DND-41 (cell line): ENCODE measurements around the gene CACNB1.

ENCODE experiments used
- ATAC-seq: fragments of 200-7000 bp; cut with Tn5 transposase; 3 replicates; pipeline ENCODE4 v1.9.1; 2021; ENCODE audit warnings: low read depth; ENCODE audit not compliant: insufficient read depth
- DNase-seq: peaks from one replicate; pipeline ENCODE4 v3.0.0-alpha.2; 2020
- H2AFZ ChIP-seq: 2 replicates; pipeline ENCODE4 v1.6.0; 2012; ENCODE audit warnings: low read depth, low read length
- H3K27ac ChIP-seq: 2 replicates; pipeline ENCODE4 v1.5.1; 2012; ENCODE audit warnings: low read length, inconsistent platforms
- H3K27me3 ChIP-seq: fragments of 200-600 bp; sonication (generic); 2 replicates; pipeline ENCODE4 v1.6.0; 2012; ENCODE audit warnings: low read length, mild to moderate bottlenecking, inconsistent platforms; ENCODE audit not compliant: insufficient read depth, poor library complexity
- H3K36me3 ChIP-seq: 2 replicates; pipeline ENCODE4 v1.5.1; 2012; ENCODE audit warnings: low read length, inconsistent platforms; ENCODE audit not compliant: insufficient read depth
- H3K4me1 ChIP-seq: 2 replicates; pipeline ENCODE4 v1.5.1; 2012; ENCODE audit warnings: mild to moderate bottlenecking, low read length; ENCODE audit not compliant: insufficient read depth
- H3K4me2 ChIP-seq: 2 replicates; pipeline ENCODE4 v1.6.0; 2012; ENCODE audit warnings: mild to moderate bottlenecking, moderate library complexity, low read length, inconsistent platforms; ENCODE audit not compliant: insufficient read depth
- H3K4me3 ChIP-seq, 2 experiments: fragments of 200-600 bp in 1 of 2; shearing (Covaris generic) in 1 of 2; 2 replicates each; pipeline ENCODE4 v1.5.1; 2012 to 2016; ENCODE audit warnings: inconsistent platforms in 2 of 2, low read length in 2 of 2, mild to moderate bottlenecking in 2 of 2, low read depth in 1 of 2, moderate library complexity in 1 of 2
- H3K79me2 ChIP-seq: 2 replicates; pipeline ENCODE4 v1.6.0; 2012; ENCODE audit warnings: low read length, inconsistent platforms; ENCODE audit not compliant: insufficient read depth
- H3K9ac ChIP-seq: 2 replicates; pipeline ENCODE4 v1.6.0; 2012; ENCODE audit warnings: low read depth, mild to moderate bottlenecking, inconsistent platforms, low read length, moderate library complexity
- H3K9me3 ChIP-seq: 2 replicates; pipeline ENCODE4 v1.5.1; 2012; ENCODE audit warnings: low read length, moderate library complexity, mild to moderate bottlenecking, inconsistent platforms; ENCODE audit not compliant: insufficient read depth, severe bottlenecking
- H4K20me1 ChIP-seq: 2 replicates; pipeline ENCODE4 v1.6.0; 2012; ENCODE audit warnings: low read length; ENCODE audit not compliant: insufficient read depth
- CTCF ChIP-seq: IDR thresholded peaks from 2 replicates; pipeline ENCODE4 v1.5.1; 2012; ENCODE audit warnings: borderline replicate concordance, low read length, moderate library complexity, mild to moderate bottlenecking; ENCODE audit not compliant: poor library complexity, severe bottlenecking; ENCODE audit errors: extremely low read depth
- EZH2 ChIP-seq: IDR thresholded peaks from 3 replicates; pipeline ENCODE4 v1.6.1; 2012; ENCODE audit warnings: borderline replicate concordance, low read depth, mild to moderate bottlenecking, moderate library complexity, low read length, inconsistent platforms; ENCODE audit not compliant: severe bottlenecking

CACNB1 gene

GRCh38 chr17:39125143-39125875 lies 72.2 kb downstream of the CACNB1 start:
- Histone ChIP-seq H3K4me1 (no peaks in the 10 kb centered on the region), H3K79me2 (no peaks in the 10 kb centered on the region), H3K4me3 (no peak overlapping the region), H3K36me3 (no peaks in the 10 kb centered on the region), H3K4me2 (no peak overlapping the region), H4K20me1 (no peaks in the 10 kb centered on the region), H3K9ac (no peak overlapping the region), H3K27ac (no peak overlapping the region), H3K9me3 (no peaks in the 10 kb centered on the region), H3K27me3 (no peaks in the 10 kb centered on the region), H2AFZ (no peak overlapping the region)
- DNase-seq (no peak), ATAC-seq (no peak)
- TF ChIP-seq CTCF (no peak), EZH2 (no peak)

GRCh38 chr17:39123627-39124026 lies 73.8 kb downstream of the CACNB1 start:
- Histone ChIP-seq H2AFZ (no peak overlapping the region), H3K9ac (no peak overlapping the region), H3K9me3 (no peaks in the 10 kb centered on the region), H3K36me3 (no peaks in the 10 kb centered on the region), H3K27me3 (no peaks in the 10 kb centered on the region), H4K20me1 (no peaks in the 10 kb centered on the region), H3K4me1 (no peaks in the 10 kb centered on the region), H3K4me3 (no peak overlapping the region), H3K27ac (no peak overlapping the region), H3K79me2 (no peaks in the 10 kb centered on the region), H3K4me2 (no peak overlapping the region)
- DNase-seq: no peak
- ATAC-seq: no peak
- TF ChIP-seq CTCF (no peak), EZH2 (no peak)
